ENCODE results near the gene DHTKD1. TPM values are rescaled to one million over a fixed set of nuclear protein-coding genes. Genes with fewer than 3 reads are reported as not detected.
A peak's percentile ranks its signal among the peaks of the same experiment; 100 is the strongest.

DHTKD1 gene
- total and polyA plus RNA-seq, 10 of the 15 experiments (the other 5 are each of a cell fraction or from before 2014, with no cell fraction given), result 11.3 to 35.0 (median 26.9) TPM

DNA sequence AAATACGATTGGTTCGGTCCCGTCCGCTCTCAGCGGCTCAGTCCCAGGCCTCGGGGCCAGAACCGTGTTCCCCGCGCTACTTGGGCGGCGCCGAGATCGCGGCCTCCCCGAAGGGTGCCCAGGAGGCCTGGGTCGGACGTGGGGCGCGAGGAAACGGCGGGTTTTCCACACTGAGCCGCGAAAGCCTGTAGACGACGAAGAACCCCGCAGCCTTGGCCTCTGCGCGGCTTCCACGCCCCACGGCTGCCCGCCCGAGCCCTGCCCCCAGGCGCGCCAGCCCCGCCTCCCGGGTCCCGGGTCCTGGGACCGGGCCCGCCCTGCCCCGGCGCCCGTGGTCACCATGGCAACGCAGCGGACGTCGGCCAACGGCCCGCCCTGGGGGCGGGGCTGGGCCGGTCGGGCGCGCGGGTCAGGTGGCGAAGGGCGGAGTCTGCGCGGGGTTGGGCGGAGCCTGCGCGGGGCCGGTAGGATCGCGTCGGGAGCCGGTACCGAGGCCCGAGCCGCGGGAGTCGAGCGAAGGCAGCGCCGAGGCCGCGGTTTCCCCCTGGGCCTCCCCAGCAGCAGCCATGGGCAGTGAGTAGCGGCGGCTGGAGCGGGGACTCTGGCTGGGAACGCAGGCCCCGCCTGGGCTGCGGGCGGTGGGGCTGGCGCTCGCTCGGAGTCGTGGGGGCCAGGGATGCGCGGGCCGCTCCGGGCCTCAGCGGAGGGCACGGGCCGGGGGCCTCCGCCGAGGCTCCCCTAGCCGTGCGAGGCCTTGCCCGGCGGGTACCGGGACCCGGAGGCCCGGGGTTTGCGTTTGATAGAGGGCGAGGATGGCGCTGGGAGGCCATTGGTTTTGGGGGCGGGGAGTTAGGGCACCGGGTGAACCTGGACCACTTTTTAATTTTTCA is 60.7 kb downstream of the DHTKD1 start, which contains the start of gene SEC61A2 (continued):
- TF ChIP-seq E2F8 (IDR thresholded peaks at IDR 0.05; ENCODE audit: low read depth, partially characterized antibody) (no peak), RB1 (IDR thresholded peaks at IDR 0.05; ENCODE audit: borderline replicate concordance) (peak; percentile 60; the same call in 1 of the 2 replicates), SMAD1 (IDR thresholded peaks at IDR 0.05; ENCODE audit: low read depth, partially characterized antibody) (no peak), RUNX3 (IDR thresholded peaks at IDR 0.05; ENCODE audit: low read length) (peak; percentile 30), SMAD5 (IDR thresholded peaks at IDR 0.05; ENCODE audit: low read depth) (0 out of 2 replicates have a peak, but pooled peaks have one; percentile 51), NFYA (IDR thresholded peaks at IDR 0.05; ENCODE audit: borderline replicate concordance, low read depth, low read length) (no peak), POU2F2 (IDR thresholded peaks at IDR 0.05; ENCODE audit: borderline replicate concordance, low read depth, low read length) (no peak), ZNF384 (IDR thresholded peaks at IDR 0.05; ENCODE audit: borderline replicate concordance, low read depth, low read length) (no peak; the same call in 1 of the 2 replicates), SUZ12 (IDR thresholded peaks at IDR 0.05; ENCODE audit: unreplicated experiment) (no peak), RAD51 (IDR thresholded peaks at IDR 0.05) (no peak), BCL3 (IDR thresholded peaks at IDR 0.05; ENCODE audit: borderline replicate concordance, insufficient read depth, low read depth, low read length, poor library complexity, severe bottlenecking) (no peak), STAT3 (IDR thresholded peaks at IDR 0.05; ENCODE audit: low read depth, low read length) (no peak), BRCA1 (IDR thresholded peaks at IDR 0.05; ENCODE audit: low read depth, low read length) (no peak), NFIC (IDR thresholded peaks at IDR 0.05; ENCODE audit: low read depth, low read length) (no peak), BACH1 (IDR thresholded peaks at IDR 0.05; ENCODE audit: borderline replicate concordance) (peak; percentile 60), KAT2A (conservative IDR thresholded peaks at IDR 0.05; ENCODE audit: control insufficient read depth, low read depth, low read length) (no peak)
- TF ChIP-seq, protein P1, sequence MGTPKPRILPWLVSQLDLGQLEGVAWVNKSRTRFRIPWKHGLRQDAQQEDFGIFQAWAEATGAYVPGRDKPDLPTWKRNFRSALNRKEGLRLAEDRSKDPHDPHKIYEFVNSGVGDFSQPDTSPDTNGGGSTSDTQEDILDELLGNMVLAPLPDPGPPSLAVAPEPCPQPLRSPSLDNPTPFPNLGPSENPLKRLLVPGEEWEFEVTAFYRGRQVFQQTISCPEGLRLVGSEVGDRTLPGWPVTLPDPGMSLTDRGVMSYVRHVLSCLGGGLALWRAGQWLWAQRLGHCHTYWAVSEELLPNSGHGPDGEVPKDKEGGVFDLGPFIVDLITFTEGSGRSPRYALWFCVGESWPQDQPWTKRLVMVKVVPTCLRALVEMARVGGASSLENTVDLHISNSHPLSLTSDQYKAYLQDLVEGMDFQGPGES (IDR thresholded peaks at IDR 0.05), result 0 out of 2 replicates have a peak, but pooled peaks have one; percentile 31
- TF ChIP-seq, protein P2, sequence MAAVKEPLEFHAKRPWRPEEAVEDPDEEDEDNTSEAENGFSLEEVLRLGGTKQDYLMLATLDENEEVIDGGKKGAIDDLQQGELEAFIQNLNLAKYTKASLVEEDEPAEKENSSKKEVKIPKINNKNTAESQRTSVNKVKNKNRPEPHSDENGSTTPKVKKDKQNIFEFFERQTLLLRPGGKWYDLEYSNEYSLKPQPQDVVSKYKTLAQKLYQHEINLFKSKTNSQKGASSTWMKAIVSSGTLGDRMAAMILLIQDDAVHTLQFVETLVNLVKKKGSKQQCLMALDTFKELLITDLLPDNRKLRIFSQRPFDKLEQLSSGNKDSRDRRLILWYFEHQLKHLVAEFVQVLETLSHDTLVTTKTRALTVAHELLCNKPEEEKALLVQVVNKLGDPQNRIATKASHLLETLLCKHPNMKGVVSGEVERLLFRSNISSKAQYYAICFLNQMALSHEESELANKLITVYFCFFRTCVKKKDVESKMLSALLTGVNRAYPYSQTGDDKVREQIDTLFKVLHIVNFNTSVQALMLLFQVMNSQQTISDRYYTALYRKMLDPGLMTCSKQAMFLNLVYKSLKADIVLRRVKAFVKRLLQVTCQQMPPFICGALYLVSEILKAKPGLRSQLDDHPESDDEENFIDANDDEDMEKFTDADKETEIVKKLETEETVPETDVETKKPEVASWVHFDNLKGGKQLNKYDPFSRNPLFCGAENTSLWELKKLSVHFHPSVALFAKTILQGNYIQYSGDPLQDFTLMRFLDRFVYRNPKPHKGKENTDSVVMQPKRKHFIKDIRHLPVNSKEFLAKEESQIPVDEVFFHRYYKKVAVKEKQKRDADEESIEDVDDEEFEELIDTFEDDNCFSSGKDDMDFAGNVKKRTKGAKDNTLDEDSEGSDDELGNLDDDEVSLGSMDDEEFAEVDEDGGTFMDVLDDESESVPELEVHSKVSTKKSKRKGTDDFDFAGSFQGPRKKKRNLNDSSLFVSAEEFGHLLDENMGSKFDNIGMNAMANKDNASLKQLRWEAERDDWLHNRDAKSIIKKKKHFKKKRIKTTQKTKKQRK (IDR thresholded peaks at IDR 0.05; ENCODE audit: low read depth, low read length), result no peak
